Panc1 (cell line): ENCODE data around the gene ZMAT5. TPM values are rescaled to one million over a fixed set of nuclear protein-coding genes. Genes with fewer than 3 reads are reported as not detected.
"Not testable (repeated sequence)": the region's sequence is repeated elsewhere in the genome, so short reads cannot be mapped to it uniquely, and the experiment has no call there.

Source experiments
- ATAC-seq: fragments of 200-7000 bp; cut with Tn5 transposase; 2 replicates; pipeline ENCODE4 v1.9.1; 2020; ENCODE audit warnings: mild to moderate bottlenecking, moderate library complexity
- BruUV-seq: library from RNA; stranded (reverse); fragments of 400-500 nt; replicated peaks from 2 replicates; lab custom pipeline; 2021; lab: Mats Ljungman, UMichigan
- CTCF ChIA-PET: fragments of 300-600 bp; sonication (Branson Sonifier 250); formaldehyde crosslinking; loops from one replicate; lab custom pipeline; 2022; ENCODE audit warnings: antibody characterized with exemption; lab: Charles Lee
- POLR2A ChIA-PET: fragments of 300-600 bp; sonication (Branson Sonifier 250); formaldehyde crosslinking; loops from one replicate; lab custom pipeline; 2022; ENCODE audit warnings: antibody characterized with exemption; lab: Charles Lee
- DNase-seq: peaks from one replicate; pipeline ENCODE4 v3.0.0-alpha.2; 2010; ENCODE audit warnings: low read depth, low spot score
- H3K27ac ChIP-seq: 2 replicates; pipeline ENCODE4 v1.5.1; 2011; ENCODE audit warnings: mild to moderate bottlenecking, low read length, inconsistent platforms
- H3K27me3 ChIP-seq: fragments of 200-500 bp; sonication (Bioruptor generic); 2 replicates; pipeline ENCODE4 v1.6.0; 2014; ENCODE audit warnings: low read length, inconsistent platforms; ENCODE audit not compliant: control insufficient read depth, insufficient read depth
- H3K36me3 ChIP-seq: fragments of 200-500 bp; sonication (Bioruptor generic); 2 replicates; pipeline ENCODE4 v1.5.1; 2014; ENCODE audit warnings: inconsistent platforms, mild to moderate bottlenecking, low read length, moderate library complexity; ENCODE audit not compliant: control insufficient read depth, insufficient read depth
- H3K4me1 ChIP-seq: 2 replicates; pipeline ENCODE4 v1.5.1; 2011; ENCODE audit warnings: inconsistent platforms, mild to moderate bottlenecking, low read length, moderate library complexity; ENCODE audit not compliant: control insufficient read depth, insufficient read depth
- H3K4me3 ChIP-seq, 2 experiments: 2 replicates each; pipeline ENCODE4 v1.5.1; 2011 to 2012; ENCODE audit warnings: low read depth in 2 of 2, low read length in 2 of 2, mild to moderate bottlenecking in 2 of 2, inconsistent platforms in 1 of 2, moderate library complexity in 1 of 2
- H3K9me3 ChIP-seq: fragments of 200-500 bp; sonication (Bioruptor generic); 2 replicates; pipeline ENCODE4 v1.5.1; 2014; ENCODE audit warnings: low read depth, mild to moderate bottlenecking, inconsistent platforms, low read length, moderate library complexity; ENCODE audit not compliant: control insufficient read depth, insufficient read depth
- CTCF ChIP-seq: fragments of 450-650 bp; IDR thresholded peaks from 2 replicates; pipeline ENCODE4 v1.5.1; 2017; ENCODE audit warnings: mild to moderate bottlenecking
- POLR2AphosphoS5 ChIP-seq: IDR thresholded peaks from 2 replicates; pipeline ENCODE4 v1.6.1; 2012; ENCODE audit warnings: mild to moderate bottlenecking, low read depth, low read length, moderate library complexity
- REST ChIP-seq, 2 experiments: IDR thresholded peaks; 2 replicates each; pipeline ENCODE4 v1.6.1; 2011 to 2012; ENCODE audit warnings: low read depth in 2 of 2, control low read depth in 1 of 2, low read length in 1 of 2, mild to moderate bottlenecking in 1 of 2, moderate library complexity in 1 of 2; ENCODE audit not compliant: insufficient read depth in 1 of 2
- SIN3A ChIP-seq: IDR thresholded peaks from 2 replicates; pipeline ENCODE4 v1.6.1; 2012; ENCODE audit warnings: low read depth, mild to moderate bottlenecking, low read length, moderate library complexity, borderline replicate concordance; ENCODE audit not compliant: insufficient read depth
- TCF7L2 ChIP-seq: IDR thresholded peaks from 2 replicates; pipeline ENCODE4 v1.6.1; 2011; ENCODE audit warnings: mild to moderate bottlenecking, low read depth, low read length, inconsistent platforms
- in situ Hi-C: cut with HindIII; loops from 2 replicates; pipeline ENCODE4 v1.10.0; 2016; ENCODE audit warnings: low sequenced_read_pairs, low pct_unique_long_range_greater_than_20kb
- intact Hi-C: fragments of 100-400 bp; cut with micrococcal nuclease; formaldehyde crosslinking; loops from one replicate; pipeline ENCODE4 v1.10.0; 2022; ENCODE audit not compliant: unreplicated experiment
- total RNA-seq: library from RNA; stranded (reverse); gene quantifications from one replicate; pipeline ENCODE4 v1.2.1, GENCODE V29; 2021; ENCODE audit not compliant: unreplicated experiment

The ZMAT5 gene
- total RNA-seq, 1 experiment from 2014 or later: 22.4 TPM

GRCh38 chr22:29755889-29756288 lies 10.9 kb downstream of the ZMAT5 start:
- no TSS peak for BruUV-seq
- no peaks in the 10 kb centered on the region for H3K36me3 ChIP-seq
- POLR2A ChIA-PET: no interaction called here
- no peak overlapping the region for H3K27ac ChIP-seq
- H3K4me1 ChIP-seq: no peaks in the 10 kb centered on the region
- ATAC-seq (no peak), DNase-seq (no peak)
- H3K4me3 ChIP-seq: no peak overlapping the region
- H3K27me3 ChIP-seq: no peaks in the 10 kb centered on the region
- no peaks in the 10 kb centered on the region for H3K9me3 ChIP-seq
- intact Hi-C loops (no loop called here), in situ Hi-C loops (no loop called here)
- TF ChIP-seq SIN3A (no peak), TCF7L2 (no peak), POLR2AphosphoS5 (no peak), REST (IDR thresholded peaks at IDR 0.05; ENCODE audit: insufficient read depth in 1 of 2, low read depth in 2 of 2, low read length in 1 of 2) (no peak), CTCF (no peak)
- CTCF ChIA-PET: no interaction called here

- in situ Hi-C loops, ATAC-seq, CTCF ChIA-PET, BruUV-seq, H3K27me3 ChIP-seq, DNase-seq, H3K4me1 ChIP-seq, H3K9me3 ChIP-seq, intact Hi-C loops, H3K36me3 ChIP-seq, H3K27ac ChIP-seq, H3K4me3 ChIP-seq: not testable (repeated sequence)
- POLR2A ChIA-PET: interaction anchor here (0.8 kb wide), 1 partner anchor 15 kb away, joined by 11 read pairs; no protein-coding TSS in a partner anchor
Observed at GRCh38 chr22:29754658-29755395, 12.0 kb downstream of the ZMAT5 start.
